Neural progenitor cell (in vitro differentiated cells): Measurements from ENCODE around the gene HYAL2. TPM values are rescaled to one million over a fixed set of nuclear protein-coding genes. Genes with fewer than 3 reads are reported as not detected.
A peak's percentile ranks its signal among the peaks of the same experiment; 100 is the strongest.

ENCODE experiments used
- DNase-seq: peaks from one replicate; pipeline ENCODE4 v3.0.0-alpha.2; 2016; ENCODE audit warnings: low spot score
- H2AFZ ChIP-seq: fragments of 200-600 bp; sonication (generic); replicated peaks from 2 replicates; pipeline ENCODE4 v1.6.1; 2016; ENCODE audit warnings: antibody characterized with exemption
- H3F3A ChIP-seq: fragments of 200-600 bp; sonication (generic); 2 replicates; pipeline ENCODE4 v1.6.1; 2016; ENCODE audit warnings: antibody characterized with exemption, low read depth
- H3K27ac ChIP-seq: fragments of 200-600 bp; sonication (generic); 2 replicates; pipeline ENCODE4 v1.5.1; 2016; ENCODE audit warnings: mild to moderate bottlenecking
- H3K27me3 ChIP-seq: fragments of 200-600 bp; sonication (generic); 2 replicates; pipeline ENCODE4 v1.6.1; 2016; ENCODE audit warnings: mild to moderate bottlenecking, moderate library complexity
- H3K36me3 ChIP-seq: fragments of 200-600 bp; sonication (generic); 2 replicates; pipeline ENCODE4 v1.5.1; 2016
- H3K4me1 ChIP-seq: fragments of 200-600 bp; sonication (generic); 2 replicates; pipeline ENCODE4 v1.6.1; 2016; ENCODE audit warnings: mixed run types
- H3K4me2 ChIP-seq: fragments of 200-600 bp; sonication (generic); 2 replicates; pipeline ENCODE4 v1.6.1; 2016
- H3K4me3 ChIP-seq: fragments of 200-600 bp; sonication (generic); 2 replicates; pipeline ENCODE4 v1.5.1; 2016
- H3K79me2 ChIP-seq: fragments of 200-600 bp; sonication (generic); 2 replicates; pipeline ENCODE4 v1.6.1; 2016; ENCODE audit warnings: low read depth
- H3K9ac ChIP-seq: fragments of 200-600 bp; sonication (generic); 2 replicates; pipeline ENCODE4 v1.6.1; 2016
- H3K9me3 ChIP-seq: fragments of 200-600 bp; sonication (generic); 2 replicates; pipeline ENCODE4 v1.5.1; 2016; ENCODE audit warnings: low read depth
- H4K20me1 ChIP-seq: fragments of 200-600 bp; sonication (generic); 2 replicates; pipeline ENCODE4 v1.6.1; 2016; ENCODE audit warnings: low read depth
- H3K27ac Mint-ChIP-seq: 3 replicates; pipeline ENCODE4 v1.8.0; 2021; ENCODE audit warnings: mixed read lengths
- H3K27me3 Mint-ChIP-seq: 2 replicates; pipeline ENCODE4 v1.8.0; 2022; ENCODE audit warnings: low read depth, mild to moderate bottlenecking, inconsistent platforms, moderate library complexity, mixed read lengths; ENCODE audit not compliant: insufficient read depth
- H3K36me3 Mint-ChIP-seq: 3 replicates; pipeline ENCODE4 v1.8.0; 2021; ENCODE audit warnings: mixed read lengths
- H3K4me1 Mint-ChIP-seq: 3 replicates; pipeline ENCODE4 v1.8.0; 2021; ENCODE audit warnings: mixed read lengths
- H3K4me3 Mint-ChIP-seq: 3 replicates; pipeline ENCODE4 v1.8.0; 2021; ENCODE audit warnings: mild to moderate bottlenecking, moderate library complexity, mixed read lengths
- H3K9me3 Mint-ChIP-seq: 3 replicates; pipeline ENCODE4 v1.8.0; 2020; ENCODE audit warnings: mixed read lengths
- CTCF ChIP-seq: fragments of 200-600 bp; sonication (generic); IDR thresholded peaks from 2 replicates; pipeline ENCODE4 v1.5.1; 2017; ENCODE audit warnings: antibody characterized with exemption, mild to moderate bottlenecking
- EZH2 ChIP-seq: fragments of 200-600 bp; sonication (generic); IDR thresholded peaks from 2 replicates; pipeline ENCODE4 v1.6.1; 2017; ENCODE audit warnings: antibody characterized with exemption, mild to moderate bottlenecking, moderate library complexity
- EZH2phosphoT487 ChIP-seq: fragments of 200-600 bp; sonication (generic); IDR thresholded peaks from 2 replicates; pipeline ENCODE4 v1.6.1; 2017; ENCODE audit warnings: antibody characterized with exemption
- total RNA-seq: library from RNA; depleted of rRNA; stranded (reverse); fragments of >200 nt; gene quantifications from 2 replicates; pipeline ENCODE4 v1.2.3, GENCODE V29; 2015; ENCODE audit warnings: low replicate concordance

Gene HYAL2
- total RNA-seq, 1 donor from 2014 or later: 38.9 TPM

- Histone ChIP-seq H3K9me3 (no peaks in the 10 kb centered on the region), H3K4me1 (peaks cover 15% of the 10 kb centered on the region), H3K79me2 (peaks cover 40% of the 10 kb centered on the region), H3K36me3 (no peaks in the 10 kb centered on the region), H3F3A (peaks cover 32% of the 10 kb centered on the region), H3K9ac (no peak overlapping the region), H2AFZ (no peak overlapping the region), H3K27me3 (peaks cover 11% of the 10 kb centered on the region), H3K4me3 (no peak overlapping the region), H3K27ac (no peak overlapping the region), H4K20me1 (peaks cover 32% of the 10 kb centered on the region), H3K4me2 (no peak overlapping the region)
- Mint-ChIP-seq H3K27me3 (peaks cover 8% of the 10 kb centered on the region), H3K9me3 (no peaks in the 10 kb centered on the region), H3K27ac (peak overlapping the region; percentile 33), H3K36me3 (peaks cover 2% of the 10 kb centered on the region), H3K4me3 (peak overlapping the region; percentile 31), H3K4me1 (peaks cover 28% of the 10 kb centered on the region)
- TF ChIP-seq CTCF: no peak
- TF ChIP-seq EZH2: no peak
- no peak for TF ChIP-seq EZH2phosphoT487
- DNase-seq: no peak
These were observed 11.3 kb upstream of the HYAL2 start for GRCh38 chr3:50333744-50334328.

- peaks cover 4% of the 10 kb centered on the region for H3K27me3 Mint-ChIP-seq
- TF ChIP-seq CTCF (no peak), EZH2 (no peak)
- H3K4me3 Mint-ChIP-seq: no peak overlapping the region
- H4K20me1 ChIP-seq: peaks cover 41% of the 10 kb centered on the region
- no peaks in the 10 kb centered on the region for H3K9me3 Mint-ChIP-seq
- H3K9me3 ChIP-seq: no peaks in the 10 kb centered on the region
- peaks cover 18% of the 10 kb centered on the region for H3F3A ChIP-seq
- no peak overlapping the region for H3K27ac ChIP-seq
- H3K27ac Mint-ChIP-seq: no peak overlapping the region
- no peaks in the 10 kb centered on the region for H3K27me3 ChIP-seq
- no peaks in the 10 kb centered on the region for H3K36me3 ChIP-seq
- DNase-seq: no peak
- H2AFZ ChIP-seq: no peak overlapping the region
- no peak overlapping the region for H3K9ac ChIP-seq
- H3K4me1 ChIP-seq: peaks cover 20% of the 10 kb centered on the region
- no peak overlapping the region for H3K4me2 ChIP-seq
- H3K4me1 Mint-ChIP-seq: peaks cover 30% of the 10 kb centered on the region
- peaks cover 50% of the 10 kb centered on the region for H3K79me2 ChIP-seq
- H3K36me3 Mint-ChIP-seq: peaks cover 2% of the 10 kb centered on the region
- no peak overlapping the region for H3K4me3 ChIP-seq
These were observed 8.9 kb upstream of the HYAL2 start for GRCh38 chr3:50331364-50331907.

GRCh38 chr3:50330330-50330729 lies 7.8 kb upstream of the HYAL2 start:
- Mint-ChIP-seq H3K27me3 (peaks cover 2% of the 10 kb centered on the region), H3K4me1 (peaks cover 20% of the 10 kb centered on the region), H3K9me3 (no peaks in the 10 kb centered on the region), H3K27ac (no peak overlapping the region), H3K4me3 (no peak overlapping the region), H3K36me3 (peaks cover 2% of the 10 kb centered on the region)
- TF ChIP-seq EZH2phosphoT487 (no peak), CTCF (no peak), EZH2 (no peak)
- Histone ChIP-seq H3K36me3 (no peaks in the 10 kb centered on the region), H3K9ac (no peak overlapping the region), H3K79me2 (peaks cover 41% of the 10 kb centered on the region), H4K20me1 (peaks cover 30% of the 10 kb centered on the region), H3K27me3 (no peaks in the 10 kb centered on the region), H3F3A (peaks cover 17% of the 10 kb centered on the region), H2AFZ (no peak overlapping the region), H3K9me3 (no peaks in the 10 kb centered on the region), H3K4me1 (peaks cover 10% of the 10 kb centered on the region), H3K4me3 (no peak overlapping the region), H3K4me2 (no peak overlapping the region), H3K27ac (no peak overlapping the region)
- DNase-seq: no peak
